CD4-positive, alpha-beta memory T cell (primary cell): Measurements from ENCODE around the gene JMY. TPM values are rescaled to one million over a fixed set of nuclear protein-coding genes. Genes with fewer than 3 reads are reported as not detected.
"Not testable (repeated sequence)": the region's sequence is repeated elsewhere in the genome, so short reads cannot be mapped to it uniquely, and the experiment has no call there.

Source experiments
- CTCF ChIA-PET: fragments of 350-600 bp; sonication (Branson Sonifier 250); formaldehyde crosslinking; loops from one replicate; lab custom pipeline; 2021; ENCODE audit warnings: inconsistent platforms; ENCODE audit not compliant: partially characterized antibody; lab: Charles Lee
- POLR2A ChIA-PET: fragments of 350-600 bp; sonication (Branson Sonifier 250); formaldehyde crosslinking; loops from one replicate; lab custom pipeline; 2021; ENCODE audit not compliant: partially characterized antibody; lab: Charles Lee
- DNase-seq, 5 donors: peaks; one replicate each; pipeline versions ENCODE4 v3.0.0 to v3.0.0-alpha.2; 2020 to 2022; ENCODE audit warnings: mixed read lengths in 1 of 5
- H3K27ac ChIP-seq: one replicate; pipeline ENCODE4 v1.7.0; 2013; ENCODE audit warnings: low read depth, low read length
- H3K27me3 ChIP-seq: 2 replicates; pipeline ENCODE4 v1.7.0; 2013; ENCODE audit warnings: mild to moderate bottlenecking, low read length, moderate library complexity; ENCODE audit not compliant: insufficient read depth
- H3K36me3 ChIP-seq: 2 replicates; pipeline ENCODE4 v1.7.0; 2013; ENCODE audit warnings: mild to moderate bottlenecking, low read length, moderate library complexity; ENCODE audit not compliant: insufficient read depth
- H3K4me1 ChIP-seq: 2 replicates; pipeline ENCODE4 v1.7.0; 2013; ENCODE audit warnings: mild to moderate bottlenecking, low read length, moderate library complexity; ENCODE audit not compliant: insufficient read depth
- H3K4me3 ChIP-seq, 2 donors: one replicate each; pipeline ENCODE4 v1.7.0; 2013; ENCODE audit warnings: low read length in 2 of 2, mild to moderate bottlenecking in 1 of 2
- H3K9me3 ChIP-seq, 2 donors: one replicate each; pipeline ENCODE4 v1.7.0; 2013; ENCODE audit warnings: low read length in 2 of 2, control low read depth in 1 of 2; ENCODE audit not compliant: control insufficient read depth in 1 of 2
- H3K27ac Mint-ChIP-seq, 7 donors: one replicate each; pipeline ENCODE4 v1.8.0; 2020 to 2021; ENCODE audit warnings: mixed read lengths in 7 of 7, mild to moderate bottlenecking in 6 of 7, inconsistent platforms in 3 of 7, moderate library complexity in 3 of 7
- H3K27me3 Mint-ChIP-seq, 2 donors: one replicate each; pipeline ENCODE4 v1.8.0; 2020 to 2021; ENCODE audit warnings: mixed read lengths in 2 of 2
- H3K36me3 Mint-ChIP-seq, 2 donors: one replicate each; pipeline ENCODE4 v1.8.0; 2020 to 2021; ENCODE audit warnings: mixed read lengths in 2 of 2, inconsistent platforms in 1 of 2, mild to moderate bottlenecking in 1 of 2
- H3K4me1 Mint-ChIP-seq, 4 donors: one replicate each; pipeline ENCODE4 v1.8.0; 2020 to 2021; ENCODE audit warnings: mixed read lengths in 4 of 4, mild to moderate bottlenecking in 1 of 4
- H3K4me3 Mint-ChIP-seq, 8 donors: one replicate each; pipeline ENCODE4 v1.8.0; 2020 to 2021; ENCODE audit warnings: mixed read lengths in 8 of 8, mild to moderate bottlenecking in 7 of 8, moderate library complexity in 6 of 8, inconsistent platforms in 3 of 8
- H3K9me3 Mint-ChIP-seq, 8 donors: one replicate each; pipeline ENCODE4 v1.8.0; 2020 to 2021; ENCODE audit warnings: mixed read lengths in 8 of 8, mild to moderate bottlenecking in 5 of 8, inconsistent platforms in 3 of 8, moderate library complexity in 1 of 8
- intact Hi-C: fragments of 100-400 bp; cut with micrococcal nuclease; formaldehyde crosslinking; loops from one replicate; pipeline ENCODE4 v1.15.1; 2023
- polyA plus RNA-seq, 2 donors: library from polyadenylated mRNA; unstranded; fragments of 300-500 nt; fragmentation: Illumina TruSeq; gene quantifications; one replicate each; pipeline ENCODE4 v1.2.3, GENCODE V29; 2021
- total RNA-seq, 2 experiments: library from RNA; stranded (reverse); gene quantifications; one replicate each; pipeline ENCODE4 v1.2.3, GENCODE V29; 2021

The JMY gene
- total and polyA plus RNA-seq, 4 experiments from 2014 or later = 4.0 to 29.7 (median 15.6) TPM

DNA sequence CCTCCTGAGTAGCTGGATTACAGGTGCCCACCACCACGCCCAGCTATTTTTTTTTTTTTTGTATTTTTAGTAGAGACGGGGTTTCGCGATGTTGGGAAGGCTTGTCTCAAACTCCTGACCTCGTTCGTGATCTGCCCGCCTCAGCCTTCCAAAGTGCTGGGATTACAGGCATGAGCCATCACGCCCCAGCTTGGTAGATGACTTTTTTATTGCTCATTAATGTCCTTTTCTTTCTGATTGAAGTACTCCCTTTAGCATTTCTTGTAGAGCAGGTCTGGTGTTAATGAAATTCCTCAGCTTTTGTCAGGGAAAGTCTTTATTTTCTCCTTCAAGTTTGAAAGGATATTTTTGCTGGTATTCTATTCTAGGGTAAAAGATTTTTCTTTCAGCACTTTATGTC lies 18.1 kb downstream of the JMY start:
- DNase-seq, intact Hi-C loops, H3K27me3 ChIP-seq, H3K4me3 ChIP-seq, POLR2A ChIA-PET, CTCF ChIA-PET, H3K9me3 ChIP-seq, H3K9me3 Mint-ChIP-seq, H3K27ac ChIP-seq, H3K27me3 Mint-ChIP-seq, H3K36me3 ChIP-seq: not testable (repeated sequence)
- peaks cover 34% of the 10 kb centered on the region for H3K4me1 ChIP-seq
- Mint-ChIP-seq H3K36me3 (peaks cover 13 to 17% of the 10 kb centered on the region in 2 donors), H3K27ac (peak overlapping the region in 1 of 7 donors; percentile 43), H3K4me1 (peaks cover 37 to 71% (median 51%) of the 10 kb centered on the region in 4 donors), H3K4me3 (peak overlapping the region in 1 of 8 donors; percentile 31)

DNA sequence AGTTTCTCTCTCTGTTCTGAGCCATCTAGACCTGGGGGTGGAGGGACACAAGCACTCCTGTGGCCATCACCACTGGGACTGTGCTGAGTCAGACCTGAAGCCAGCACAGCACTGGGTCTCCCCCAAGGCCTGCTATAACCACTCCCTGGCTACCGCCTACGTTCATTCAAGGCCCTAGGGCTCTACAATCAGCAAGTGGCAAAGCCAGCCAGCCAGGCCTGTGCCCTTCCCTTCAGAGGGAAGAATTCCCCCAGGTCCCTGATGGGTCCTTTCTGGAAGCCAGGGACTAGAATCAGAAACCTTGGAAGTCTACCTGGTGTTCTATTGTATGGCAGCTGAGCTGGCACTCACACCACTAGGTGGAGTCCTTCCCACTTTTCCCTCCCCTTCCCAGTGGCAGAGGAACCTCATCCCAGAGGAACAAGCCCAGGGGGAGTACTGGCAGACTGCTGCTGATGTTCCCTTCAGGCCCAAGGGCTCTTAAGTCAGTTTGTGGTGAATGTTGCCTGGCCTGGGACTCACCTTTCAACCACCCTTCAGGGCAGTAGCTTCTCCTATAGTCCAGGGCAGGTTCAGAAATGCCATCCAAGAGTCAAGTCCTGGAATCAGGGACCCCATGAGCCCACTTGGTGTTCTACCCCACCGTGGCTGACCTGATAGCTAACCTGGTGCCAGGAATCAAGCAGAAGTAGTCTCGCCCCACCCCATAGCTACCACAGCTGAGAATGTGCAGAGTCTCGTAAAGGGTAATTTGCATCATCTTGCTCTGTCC lies 20.0 kb downstream of the JMY start:
- no peaks in the 10 kb centered on the region for H3K36me3 ChIP-seq
- peaks cover 13 to 17% of the 10 kb centered on the region in 2 donors for H3K36me3 Mint-ChIP-seq
- H3K27ac Mint-ChIP-seq = peak overlapping the region in 3 of 7 donors; percentile 28 to 62 (median 58)
- H3K27me3 Mint-ChIP-seq = no peaks in the 10 kb centered on the region
- no peaks in the 10 kb centered on the region for H3K9me3 ChIP-seq
- no peak overlapping the region for H3K27ac ChIP-seq
- no peaks in the 10 kb centered on the region for H3K9me3 Mint-ChIP-seq
- intact Hi-C loops = no loop called here
- no peak overlapping the region for H3K4me3 ChIP-seq
- POLR2A ChIA-PET = interaction anchor here (1.8 kb wide), 1 partner anchor 19 kb away, joined by 10 read pairs; the partner anchor contains the start of gene JMY
- DNase-seq = no peak
- peaks cover 26% of the 10 kb centered on the region for H3K4me1 ChIP-seq
- no peaks in the 10 kb centered on the region for H3K27me3 ChIP-seq
- peak overlapping the region in 1 of 8 donors; percentile 22 for H3K4me3 Mint-ChIP-seq
- CTCF ChIA-PET = no interaction called here
- peaks cover 30 to 67% (median 39%) of the 10 kb centered on the region in 4 donors for H3K4me1 Mint-ChIP-seq

DNA sequence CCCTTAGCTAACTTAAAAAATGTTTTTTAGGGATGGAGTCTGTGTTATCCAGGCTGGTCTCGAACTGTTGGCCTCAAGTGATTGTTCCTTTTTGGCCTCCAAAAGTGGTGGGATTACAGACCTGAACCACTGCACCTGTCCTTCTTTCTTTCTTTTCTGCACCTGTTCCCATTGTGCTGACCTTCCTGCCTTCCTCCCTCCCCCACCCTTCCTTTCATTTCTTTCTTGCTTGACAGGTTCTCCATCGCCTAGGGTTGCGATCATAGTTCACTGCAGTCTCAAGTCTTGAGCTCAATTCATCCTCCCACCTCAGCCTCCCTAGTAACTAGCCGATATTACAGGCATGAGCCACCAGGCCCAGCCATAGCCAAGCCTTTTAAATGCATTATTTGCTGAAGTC lies 20.6 kb downstream of the JMY start:
- H3K36me3 ChIP-seq = no peaks in the 10 kb centered on the region
- H3K4me1 ChIP-seq = peaks cover 22% of the 10 kb centered on the region
- H3K4me3 Mint-ChIP-seq = peak overlapping the region in 2 of 8 donors; percentile 6 to 11
- H3K4me1 Mint-ChIP-seq = peaks cover 34 to 67% (median 41%) of the 10 kb centered on the region in 4 donors
- no peak for DNase-seq
- no peaks in the 10 kb centered on the region for H3K9me3 Mint-ChIP-seq
- peaks cover 13 to 16% of the 10 kb centered on the region in 2 donors for H3K36me3 Mint-ChIP-seq
- CTCF ChIA-PET = no interaction called here
- no peaks in the 10 kb centered on the region for H3K27me3 Mint-ChIP-seq
- H3K27ac Mint-ChIP-seq = peak overlapping the region in 3 of 7 donors; percentile 28 to 58 (median 50)
- intact Hi-C loops = no loop called here
- no peaks in the 10 kb centered on the region for H3K27me3 ChIP-seq
- POLR2A ChIA-PET = interaction anchor here (1.8 kb wide), 1 partner anchor 20 kb away, joined by 10 read pairs; the partner anchor contains the start of gene JMY
- no peak overlapping the region for H3K4me3 ChIP-seq
- no peaks in the 10 kb centered on the region for H3K9me3 ChIP-seq
- H3K27ac ChIP-seq = no peak overlapping the region

DNA sequence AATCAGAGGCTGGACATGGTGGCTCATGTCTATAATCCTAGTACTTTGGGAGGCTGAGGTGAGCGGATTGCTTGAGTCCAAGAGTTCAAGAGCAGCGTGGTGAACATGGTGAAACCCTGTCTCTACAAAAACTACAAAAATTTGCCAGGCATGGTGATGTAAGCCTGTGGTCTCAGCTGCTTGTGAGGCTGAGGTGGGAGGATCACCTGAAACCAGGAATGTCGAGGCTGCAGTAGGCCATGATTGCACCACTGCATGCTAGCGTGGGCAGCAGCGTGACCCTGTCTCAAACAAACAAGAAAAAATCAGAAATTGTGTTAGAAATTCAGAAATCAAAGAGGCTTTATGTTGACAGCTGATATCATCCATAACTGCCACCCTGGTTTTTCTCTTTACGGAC lies 21.4 kb downstream of the JMY start:
- H3K36me3 Mint-ChIP-seq = peaks cover 8 to 13% of the 10 kb centered on the region in 2 donors
- no peaks in the 10 kb centered on the region for H3K27me3 ChIP-seq
- H3K4me1 Mint-ChIP-seq = peaks cover 36 to 69% (median 43%) of the 10 kb centered on the region in 4 donors
- no peaks in the 10 kb centered on the region for H3K9me3 ChIP-seq
- DNase-seq = no peak
- no peak overlapping the region for H3K27ac ChIP-seq
- H3K27me3 Mint-ChIP-seq = no peaks in the 10 kb centered on the region
- no peak overlapping the region for H3K4me3 ChIP-seq
- H3K4me3 Mint-ChIP-seq = no peak overlapping the region
- H3K36me3 ChIP-seq = no peaks in the 10 kb centered on the region
- H3K9me3 Mint-ChIP-seq = no peaks in the 10 kb centered on the region
- H3K4me1 ChIP-seq = peaks cover 27% of the 10 kb centered on the region
- POLR2A ChIA-PET = interaction anchor here (1.8 kb wide), 1 partner anchor 21 kb away, joined by 10 read pairs; the partner anchor contains the start of gene JMY
- CTCF ChIA-PET = no interaction called here
- H3K27ac Mint-ChIP-seq = peak overlapping the region in 1 of 7 donors; percentile 22
- intact Hi-C loops = no loop called here

DNA sequence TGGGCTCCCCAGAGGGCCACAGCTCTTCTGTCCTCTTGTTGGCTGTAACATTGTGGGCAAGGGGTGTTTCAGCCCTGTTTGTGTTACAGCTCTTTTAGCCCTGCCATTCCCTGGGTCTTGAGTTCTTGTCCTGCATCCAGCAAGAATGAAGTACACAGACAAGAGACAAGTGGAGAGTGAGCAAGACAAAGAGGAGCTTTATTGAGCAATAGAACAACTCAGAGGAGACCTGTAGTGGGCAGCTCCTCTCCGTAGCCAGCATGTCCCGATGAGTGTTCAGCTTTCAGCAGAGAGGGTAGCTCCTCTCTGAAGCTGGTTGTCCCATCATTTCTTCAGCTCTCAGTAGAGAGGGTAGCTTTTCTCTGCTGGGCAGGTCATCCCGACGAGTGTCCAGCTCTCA lies 22.9 kb downstream of the JMY start:
- H3K27ac Mint-ChIP-seq = no peak overlapping the region
- Histone ChIP-seq H3K4me3 (no peak overlapping the region), H3K27me3 (no peaks in the 10 kb centered on the region), H3K9me3 (no peaks in the 10 kb centered on the region), H3K36me3 (no peaks in the 10 kb centered on the region), H3K4me1 (peaks cover 29% of the 10 kb centered on the region), H3K27ac (no peak overlapping the region)
- peaks cover 0 to 20% of the 10 kb centered on the region in 2 donors for H3K36me3 Mint-ChIP-seq
- no peak overlapping the region for H3K4me3 Mint-ChIP-seq
- H3K9me3 Mint-ChIP-seq = no peaks in the 10 kb centered on the region
- no peak for DNase-seq
- ChIA-PET POLR2A (no interaction called here), CTCF (interaction anchor here (0.7 to 1.1 kb wide), 2 partner anchors 8 to 828 kb away, joined by 3 to 5 read pairs; no protein-coding TSS in a partner anchor)
- H3K27me3 Mint-ChIP-seq = no peaks in the 10 kb centered on the region
- peaks cover 36 to 68% (median 44%) of the 10 kb centered on the region in 4 donors for H3K4me1 Mint-ChIP-seq
- intact Hi-C loops = no loop called here

DNA sequence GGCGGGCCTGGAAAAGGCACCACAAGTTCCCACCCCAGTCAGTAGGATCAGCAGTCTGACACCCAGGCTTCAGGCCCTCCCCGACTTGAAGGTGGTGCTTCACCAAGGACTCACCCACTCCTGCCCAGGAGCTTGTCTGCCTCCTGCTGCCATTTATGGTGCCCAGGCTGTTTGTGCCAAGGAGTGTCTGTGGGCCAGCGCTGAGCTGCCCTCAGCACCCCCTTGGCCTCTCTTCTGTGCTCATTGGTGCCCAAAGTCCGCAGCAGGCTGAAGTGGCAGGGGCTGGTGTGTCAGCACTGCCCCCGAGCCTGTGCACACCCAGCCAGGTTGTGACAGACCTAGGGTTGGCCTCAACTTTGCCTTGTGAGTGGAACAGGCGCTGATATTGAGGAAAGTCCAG lies 23.5 kb downstream of the JMY start:
- no peak overlapping the region for H3K27ac ChIP-seq
- H3K4me3 Mint-ChIP-seq = no peak overlapping the region
- no peaks in the 10 kb centered on the region for H3K9me3 Mint-ChIP-seq
- H3K27me3 Mint-ChIP-seq = no peaks in the 10 kb centered on the region
- no peaks in the 10 kb centered on the region for H3K36me3 ChIP-seq
- intact Hi-C loops = no loop called here
- peaks cover under 1 to 17% of the 10 kb centered on the region in 2 donors for H3K36me3 Mint-ChIP-seq
- H3K9me3 ChIP-seq = no peaks in the 10 kb centered on the region
- no peaks in the 10 kb centered on the region for H3K27me3 ChIP-seq
- peaks cover 33 to 63% (median 40%) of the 10 kb centered on the region in 4 donors for H3K4me1 Mint-ChIP-seq
- DNase-seq = no peak
- H3K4me3 ChIP-seq = no peak overlapping the region
- ChIA-PET CTCF (interaction anchor here (1.1 kb wide), 1 partner anchor 9 kb away, joined by 5 read pairs; no protein-coding TSS in a partner anchor), POLR2A (no interaction called here)
- H3K4me1 ChIP-seq = peaks cover 23% of the 10 kb centered on the region
- H3K27ac Mint-ChIP-seq = no peak overlapping the region

DNA sequence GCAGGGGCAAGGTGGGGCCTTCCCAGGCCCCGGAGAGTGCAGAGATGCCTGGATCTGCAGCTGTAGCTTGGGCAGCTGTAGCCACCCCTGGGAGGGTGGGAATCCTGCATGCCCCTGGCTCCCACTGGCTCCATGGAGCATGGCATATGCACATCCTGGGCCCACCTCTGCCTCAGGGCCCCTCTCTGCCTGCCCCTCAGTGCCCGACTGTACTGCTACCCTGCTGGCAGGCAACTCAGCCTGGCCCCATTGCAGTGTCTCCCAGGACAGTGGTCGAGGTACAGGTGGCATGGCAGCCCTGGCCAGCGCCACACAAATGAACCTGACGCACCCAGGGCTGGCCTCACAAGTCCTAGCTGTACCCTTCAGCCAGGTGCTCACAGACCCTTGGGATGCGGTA lies 23.9 kb downstream of the JMY start:
- H3K4me1 ChIP-seq = peaks cover 19% of the 10 kb centered on the region
- H3K36me3 ChIP-seq = no peaks in the 10 kb centered on the region
- CTCF ChIA-PET = no interaction called here
- H3K4me3 ChIP-seq = no peak overlapping the region
- H3K9me3 Mint-ChIP-seq = no peaks in the 10 kb centered on the region
- peaks cover 3 to 17% of the 10 kb centered on the region in 2 donors for H3K36me3 Mint-ChIP-seq
- intact Hi-C loops = no loop called here
- no peak overlapping the region for H3K27ac Mint-ChIP-seq
- H3K4me1 Mint-ChIP-seq = peaks cover 28 to 58% (median 37%) of the 10 kb centered on the region in 4 donors
- no peaks in the 10 kb centered on the region for H3K27me3 Mint-ChIP-seq
- no peaks in the 10 kb centered on the region for H3K9me3 ChIP-seq
- no peaks in the 10 kb centered on the region for H3K27me3 ChIP-seq
- POLR2A ChIA-PET = no interaction called here
- H3K27ac ChIP-seq = no peak overlapping the region
- DNase-seq = no peak
- H3K4me3 Mint-ChIP-seq = no peak overlapping the region
